K562 (cell line): ENCODE data around the gene ADGRG1. TPM values are rescaled to one million over a fixed set of nuclear protein-coding genes. Genes with fewer than 3 reads are reported as not detected.

Source experiments
- CEBPB ChIP-seq: fragments of 450-650 bp; IDR thresholded peaks from 2 replicates; pipeline ENCODE4 v1.6.1; 2016; ENCODE audit warnings: missing genetic modification characterization, missing compliant biosample characterization
- CEBPG ChIP-seq, 3 experiments: fragments of 200-800 bp in 1 of 3; sonication (Bioruptor generic) in 1 of 3; sonication (generic) in 1 of 3; formaldehyde crosslinking in 1 of 3; IDR thresholded peaks in 2 of 3; conservative IDR thresholded peaks in 1 of 3; 2 replicates each; pipeline versions ENCODE4 v1.6.1 to v1.8.0; 2016 to 2022; ENCODE audit warnings: missing compliant biosample characterization in 2 of 3, missing genetic modification characterization in 2 of 3, mild to moderate bottlenecking in 1 of 3, missing genetic modification reagents in 1 of 3
- E2F4 ChIP-seq: sonication (generic); formaldehyde crosslinking; IDR thresholded peaks from 2 replicates; pipeline ENCODE4 v1.8.0; 2022; ENCODE audit warnings: mild to moderate bottlenecking, low read depth, missing genetic modification reagents
- FOXJ3 ChIP-seq: sonication (generic); formaldehyde crosslinking; IDR thresholded peaks from 2 replicates; pipeline ENCODE4 v1.4.0; 2020; ENCODE audit warnings: mild to moderate bottlenecking, missing genetic modification reagents
- FOXK1 ChIP-seq: sonication (generic); formaldehyde crosslinking; IDR thresholded peaks from 2 replicates; pipeline ENCODE4 v1.8.0; 2022; ENCODE audit warnings: missing genetic modification reagents, mild to moderate bottlenecking, borderline replicate concordance
- FOXK2 ChIP-seq, 2 experiments: fragments of 450-650 bp; IDR thresholded peaks in 1 of 2; conservative IDR thresholded peaks in 1 of 2; 2 replicates each; pipeline ENCODE4 v1.6.1; 2016; ENCODE audit warnings: low read depth in 2 of 2, mild to moderate bottlenecking in 1 of 2
- HBP1 ChIP-seq: fragments of 450-650 bp; formaldehyde crosslinking; IDR thresholded peaks from 2 replicates; pipeline ENCODE4 v1.4.0; 2022; ENCODE audit warnings: missing genetic modification characterization
- IRF2 ChIP-seq: sonication (generic); formaldehyde crosslinking; IDR thresholded peaks from 2 replicates; pipeline ENCODE4 v1.8.1; 2022; ENCODE audit warnings: mild to moderate bottlenecking, missing genetic modification reagents
- JUND ChIP-seq, 2 experiments: IDR thresholded peaks; 2 replicates in 1 of 2; 3 replicates in 1 of 2; pipeline ENCODE4 v1.6.1; 2011; ENCODE audit warnings: borderline replicate concordance in 2 of 2, low read depth in 2 of 2, low read length in 2 of 2, improper control_type of control experiment in 1 of 2, missing biosample characterization in 1 of 2, missing genetic modification characterization in 1 of 2, missing genetic modification reagents in 1 of 2
- MLX ChIP-seq, 2 experiments: fragments of 450-650 bp in 1 of 2; sonication (generic) in 1 of 2; formaldehyde crosslinking; conservative IDR thresholded peaks; 2 replicates each; pipeline versions ENCODE4 v1.4.0 to v1.8.1; 2020 to 2022; ENCODE audit warnings: mild to moderate bottlenecking in 1 of 2, missing genetic modification reagents in 1 of 2
- RAD21 ChIP-seq, 2 experiments: fragments of 250-450 bp in 1 of 2; fragments of 450-650 bp in 1 of 2; sonication (Bioruptor Pico) in 1 of 2; formaldehyde crosslinking in 1 of 2; IDR thresholded peaks in 1 of 2; conservative IDR thresholded peaks in 1 of 2; 2 replicates each; pipeline versions ENCODE4 v1.4.0 to v1.8.0; 2020 to 2022; ENCODE audit warnings: mild to moderate bottlenecking in 2 of 2, moderate library complexity in 1 of 2
- RHOXF2B ChIP-seq: fragments of 250-450 bp; sonication (Bioruptor Pico); conservative IDR thresholded peaks from 2 replicates; pipeline ENCODE4 v1.5.1; 2021
- SAFB2 ChIP-seq: fragments of 200-400 bp; formaldehyde crosslinking; IDR thresholded peaks from 2 replicates; pipeline ENCODE4 v1.6.1; 2018; ENCODE audit warnings: borderline replicate concordance, low read length, low read depth, moderate library complexity; ENCODE audit not compliant: severe bottlenecking
- TAF9B ChIP-seq: fragments of 450-650 bp; IDR thresholded peaks from 2 replicates; pipeline ENCODE4 v1.6.1; 2018; ENCODE audit warnings: mild to moderate bottlenecking; ENCODE audit not compliant: partially characterized antibody
- TCF15 ChIP-seq: fragments of 250-450 bp; sonication (Bioruptor Pico); IDR thresholded peaks from 2 replicates; pipeline ENCODE4 v1.8.0; 2022; ENCODE audit warnings: moderate library complexity, mild to moderate bottlenecking, inconsistent platforms
- ZC3H11A ChIP-seq: IDR thresholded peaks from 2 replicates; pipeline ENCODE4 v1.6.1; 2012; ENCODE audit warnings: low read depth, low read length, improper control_type of control experiment
- ZC3H8 ChIP-seq: fragments of 450-650 bp; IDR thresholded peaks from 2 replicates; pipeline ENCODE4 v1.6.1; 2017
- ZFPM2 ChIP-seq: fragments of 250-450 bp; sonication (Bioruptor Pico); IDR thresholded peaks from 2 replicates; pipeline ENCODE4 v1.5.1; 2022; ENCODE audit warnings: mild to moderate bottlenecking
- ZFX ChIP-seq: sonication (generic); formaldehyde crosslinking; IDR thresholded peaks from 2 replicates; pipeline ENCODE4 v1.8.0; 2022; ENCODE audit warnings: mild to moderate bottlenecking, missing genetic modification reagents, moderate library complexity
- ZNF263 ChIP-seq: sonication (generic); formaldehyde crosslinking; IDR thresholded peaks from 2 replicates; pipeline ENCODE4 v1.8.0; 2022; ENCODE audit warnings: mild to moderate bottlenecking, missing genetic modification reagents, borderline replicate concordance
- ZZZ3 ChIP-seq: fragments of 450-650 bp; IDR thresholded peaks from 2 replicates; pipeline ENCODE4 v1.6.1; 2016; ENCODE audit warnings: antibody characterized with exemption, mild to moderate bottlenecking, moderate library complexity
- polyA plus RNA-seq, 8 experiments: library from polyadenylated mRNA; depleted of rRNA in 4 of 8; stranded (reverse) in 5 of 8; unstranded in 3 of 8; fragments of >200 nt; fragmentation: Nextera tagmentation in 2 of 8; fragmentation: Illumina TruSeq in 1 of 8; extraction: Ambion mirVana in 2 of 8; extraction: Trizol in 1 of 8; gene quantifications; 2 replicates each; pipeline versions ENCODE4 v1.2.1 to v1.2.3, GENCODE V29; 2011 to 2014; ENCODE audit warnings: inconsistent platforms in 1 of 8, missing spikeins in 1 of 8
- total RNA-seq, 7 experiments: library from RNA; depleted of rRNA in 6 of 7; stranded (reverse); fragments of >200 nt in 6 of 7; fragmentation: Illumina TruSeq in 2 of 7; extraction: Trizol in 2 of 7; gene quantifications; 2 replicates each; pipeline versions ENCODE4 v1.2.1 to v1.2.3, GENCODE V29; 2011 to 2021; ENCODE audit warnings: low replicate concordance in 1 of 7
- TF ChIP-seq, protein P1 (sequence below): sonication (generic); formaldehyde crosslinking; IDR thresholded peaks from 2 replicates; pipeline ENCODE4 v1.5.0; 2020; ENCODE audit warnings: missing genetic modification reagents

The ADGRG1 gene
- total and polyA plus RNA-seq, 9 of the 15 experiments (the other 6 are each of a cell fraction or from before 2014, with no cell fraction given): 0.04 to 0.31 (median 0.16) TPM; not detected in 6

GRCh38 chr16:57600048-57600835 is 28.2 kb upstream of the ADGRG1 start (continued):
- TF ChIP-seq HBP1 (CRISPR knock-in tag) (no peak), ZNF263 (peak; percentile 31; the same call in 1 of the 2 replicates), FOXK2 (conservative IDR thresholded peaks at IDR 0.05 in 1 of 2, IDR thresholded peaks at IDR 0.05 in 1 of 2; ENCODE audit: low read depth in 2 of 2) (no peak), SAFB2 (no peak), FOXJ3 (no peak), TCF15 (no peak), RHOXF2B (CRISPR knock-in tag) (no peak), CEBPG (CRISPR knock-in tag; IDR thresholded peaks at IDR 0.05) (peak; percentile 65; the same call in 1 of the 2 replicates), CEBPG (tag; conservative IDR thresholded peaks at IDR 0.05 in 1 of 2, IDR thresholded peaks at IDR 0.05 in 1 of 2) (no peak), TAF9B (no peak), JUND (IDR thresholded peaks at IDR 0.05; ENCODE audit: borderline replicate concordance, low read depth, low read length) (no peak; the same call in 1 of the 2 replicates), JUND (tag; IDR thresholded peaks at IDR 0.05; ENCODE audit: borderline replicate concordance, low read depth, low read length) (no peak; the same call in 2 of the 3 replicates), ZFX (no peak), E2F4 (CRISPR knock-in tag) (no peak), ZC3H8 (no peak), ZC3H11A (no peak), RAD21 (CRISPR knock-in tag; conservative IDR thresholded peaks at IDR 0.05 in 1 of 2, IDR thresholded peaks at IDR 0.05 in 1 of 2) (peak; percentile 42 to 78), CEBPB (tag) (no peak), MLX (CRISPR knock-in tag; conservative IDR thresholded peaks at IDR 0.05) (no peak), ZZZ3 (no peak), IRF2 (CRISPR knock-in tag) (no peak), FOXK1 (CRISPR knock-in tag) (no peak), ZFPM2 (CRISPR knock-in tag) (no peak)
- TF ChIP-seq, protein P1, sequence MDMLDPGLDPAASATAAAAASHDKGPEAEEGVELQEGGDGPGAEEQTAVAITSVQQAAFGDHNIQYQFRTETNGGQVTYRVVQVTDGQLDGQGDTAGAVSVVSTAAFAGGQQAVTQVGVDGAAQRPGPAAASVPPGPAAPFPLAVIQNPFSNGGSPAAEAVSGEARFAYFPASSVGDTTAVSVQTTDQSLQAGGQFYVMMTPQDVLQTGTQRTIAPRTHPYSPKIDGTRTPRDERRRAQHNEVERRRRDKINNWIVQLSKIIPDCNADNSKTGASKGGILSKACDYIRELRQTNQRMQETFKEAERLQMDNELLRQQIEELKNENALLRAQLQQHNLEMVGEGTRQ (CRISPR knock-in tag): no peak
